GF-D8 (cell line): ENCODE results near the gene WWTR1.

Experiments
- DNase-seq: peaks from one replicate; lab custom pipeline; 2025; lab: John Stamatoyannopoulos, UW

WWTR1 gene

DNA sequence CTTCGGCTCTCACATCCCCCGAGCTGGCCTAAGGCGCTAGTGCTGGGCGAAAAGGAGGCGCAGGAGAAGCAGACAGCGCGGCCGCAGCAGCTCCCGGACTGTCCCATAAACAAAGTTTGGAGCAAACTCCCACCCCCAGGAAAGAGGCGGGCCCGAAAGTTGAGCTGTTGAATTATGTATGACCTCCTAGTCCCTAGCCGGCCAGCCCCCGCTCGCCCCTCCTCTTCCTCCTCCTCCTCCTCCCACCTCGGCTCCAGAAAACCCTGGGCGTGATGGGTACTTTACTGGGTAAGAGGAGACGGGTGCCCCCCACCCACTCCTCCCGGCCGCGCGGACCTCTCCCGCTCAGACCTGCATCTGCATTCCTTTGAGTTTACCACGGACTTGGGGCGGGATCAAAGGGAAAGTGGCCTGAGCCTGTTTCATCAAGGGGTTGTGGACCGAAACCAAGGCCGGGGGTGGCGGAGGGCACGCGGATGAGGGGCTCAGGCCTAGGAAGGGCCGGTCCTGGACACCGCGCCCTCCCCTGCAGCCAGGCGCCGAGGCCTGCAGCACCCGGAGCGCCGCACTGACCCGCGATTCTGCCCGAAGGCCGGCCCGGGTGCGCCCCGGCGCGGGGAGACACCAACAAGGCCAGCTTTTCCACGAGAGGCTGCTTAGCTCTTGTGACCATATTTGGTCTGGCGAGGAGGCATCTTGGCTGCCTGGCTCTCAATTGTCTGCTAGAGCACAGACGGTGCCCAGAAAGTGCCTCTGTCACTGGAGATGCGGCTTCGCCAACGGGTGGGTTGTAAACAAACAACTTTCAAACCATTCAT, at the start of gene WWTR1:
TSS of gene WWTR1 (minus strand) at position 100 of the 818 bp plus-strand sequence. CDS start 719 bp downstream, outside the sequence.
- no peak for DNase-seq

- DNase-seq: no peak
Measured at GRCh38 chr3:149706905-149707304, 49.1 kb upstream of the WWTR1 start.

GRCh38 chr3:149705416-149705815, 47.6 kb upstream of the WWTR1 start:
- no peak for DNase-seq

GRCh38 chr3:149703466-149703865, 45.6 kb upstream of the WWTR1 start:
- no peak for DNase-seq

DNA sequence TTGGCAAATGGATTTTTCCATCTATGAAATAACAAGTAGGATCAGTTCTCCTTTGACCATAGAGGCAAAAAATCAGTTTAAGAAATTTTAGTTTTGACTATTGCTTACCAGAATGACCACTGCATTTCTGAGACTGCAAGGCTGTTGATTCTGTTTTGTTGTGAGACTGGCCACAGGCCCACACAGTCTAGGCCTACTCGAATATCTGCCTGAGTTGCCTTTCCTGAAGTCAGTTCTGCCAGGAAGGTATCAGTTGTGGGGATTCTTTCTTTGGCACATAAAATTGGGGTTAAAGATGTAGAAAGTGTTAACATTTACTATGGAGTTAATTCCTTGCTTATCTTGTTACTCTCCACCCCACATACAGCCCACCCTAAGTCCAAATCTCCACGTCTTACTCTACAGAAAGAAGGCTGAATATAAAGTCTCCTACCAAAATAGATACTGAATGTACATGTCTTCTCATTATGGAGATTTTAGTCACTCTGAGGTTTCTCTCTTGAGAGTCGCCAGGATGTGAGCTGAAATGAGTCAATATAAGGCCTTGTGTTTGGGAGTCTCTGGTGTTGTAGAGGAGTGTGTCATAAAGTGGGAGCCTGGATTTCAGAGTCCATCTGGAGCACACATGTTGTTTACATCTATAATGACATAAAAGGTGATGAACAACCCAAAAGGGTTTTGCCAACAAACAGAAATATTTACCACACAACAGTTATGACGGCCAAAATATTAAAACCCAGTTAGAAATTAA, 45.0 kb upstream of the WWTR1 start:
- no peak for DNase-seq

DNA sequence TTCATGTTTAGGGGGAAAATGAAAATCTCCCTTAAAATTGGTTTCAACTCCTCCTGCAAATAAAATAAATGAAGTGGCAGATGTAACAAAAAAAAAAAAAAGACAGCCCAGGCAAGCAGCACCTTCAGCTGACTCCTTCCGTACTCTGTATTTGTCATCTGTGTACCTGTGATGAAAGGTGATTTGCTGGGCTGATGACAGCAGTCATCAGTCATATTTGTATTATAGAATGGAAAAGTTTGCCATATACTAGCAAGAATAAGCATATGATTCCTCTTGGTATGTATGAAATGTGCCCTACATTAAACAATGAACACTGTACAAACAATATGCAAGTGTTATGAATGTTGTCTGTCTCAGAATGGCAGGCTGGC, 44.1 kb upstream of the WWTR1 start:
- DNase-seq: no peak

- no peak for DNase-seq
Measured at GRCh38 chr3:149701206-149701976, 43.6 kb upstream of the WWTR1 start.

DNA sequence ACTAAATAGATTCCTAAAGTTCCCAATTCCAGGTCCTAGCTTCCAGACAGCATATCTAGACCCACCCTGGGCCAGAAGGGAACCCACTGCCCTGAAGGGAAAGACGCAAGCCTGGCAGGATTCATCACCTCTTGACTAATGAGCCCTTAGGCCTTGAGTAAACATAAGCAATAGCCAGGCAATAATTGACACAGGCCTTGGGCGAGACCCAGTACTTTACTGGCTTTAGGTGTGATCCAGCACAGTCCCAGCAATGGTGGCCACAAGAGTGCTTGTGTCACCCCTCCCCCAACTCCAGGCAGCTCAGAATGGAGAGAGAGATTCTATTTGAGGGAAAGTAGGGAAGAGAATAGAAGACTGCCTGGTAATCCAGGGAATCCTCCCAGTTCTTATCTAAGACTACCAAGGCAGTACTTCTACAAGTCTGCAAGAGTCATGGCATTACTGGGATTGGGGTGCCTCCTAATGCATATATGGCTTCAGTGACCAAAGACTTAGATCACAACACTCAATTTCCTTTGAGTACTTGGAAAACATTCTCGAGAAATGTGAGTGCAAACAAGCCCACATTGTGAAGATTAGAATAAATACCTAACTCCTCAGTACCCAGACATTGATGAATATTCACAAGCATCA, 30.4 kb upstream of the WWTR1 start:
- DNase-seq: no peak

GRCh38 chr3:149686996-149687395, 29.2 kb upstream of the WWTR1 start:
- DNase-seq: no peak

DNA sequence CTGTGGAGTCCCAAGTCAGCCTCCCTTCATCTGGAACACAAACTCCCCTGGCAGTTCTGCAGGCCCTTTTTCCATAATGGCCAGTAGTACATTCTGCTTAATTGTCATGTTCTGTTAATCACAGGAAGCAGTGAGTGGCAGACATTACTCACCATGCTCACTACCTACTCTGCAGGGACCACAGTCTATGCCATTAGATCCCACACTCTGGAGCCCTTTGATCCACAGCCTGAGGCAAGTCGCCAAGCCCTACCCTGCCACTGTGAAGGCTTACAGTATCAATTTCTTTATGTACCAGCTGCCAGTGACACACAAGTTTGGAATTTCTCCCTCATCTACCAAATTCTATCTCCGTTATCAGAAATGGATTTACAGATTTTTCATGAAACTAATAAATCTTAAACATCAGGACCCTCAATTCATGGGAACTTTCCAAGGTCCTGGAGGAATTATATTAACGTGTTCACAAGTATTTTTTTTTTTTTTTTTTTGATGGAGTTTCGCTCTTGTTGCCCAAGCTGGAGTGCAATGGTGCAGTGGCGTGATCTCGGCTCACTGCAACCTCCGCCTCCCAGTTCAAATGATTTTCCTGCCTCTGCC, 20.6 kb upstream of the WWTR1 start:
- no peak for DNase-seq

DNA sequence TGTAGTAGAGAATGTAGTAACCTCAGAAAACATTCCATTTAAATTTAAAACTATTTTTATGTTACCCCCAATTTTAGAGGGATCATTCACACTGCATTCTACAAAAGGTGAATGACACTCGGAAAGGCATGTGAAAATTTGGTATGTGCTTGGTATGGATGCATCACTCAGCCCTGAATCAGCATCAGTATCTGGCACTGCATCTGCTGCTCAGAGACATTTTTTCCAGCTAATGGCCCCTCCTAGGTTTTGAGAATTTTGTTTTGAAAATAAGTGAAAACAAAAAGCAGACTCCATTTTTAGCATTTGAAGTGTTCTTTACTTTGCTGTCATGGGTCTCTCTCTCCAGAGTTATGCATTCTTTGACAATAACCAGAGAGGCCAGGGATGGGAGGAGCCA, 15.6 kb upstream of the WWTR1 start:
- DNase-seq: no peak

DNA sequence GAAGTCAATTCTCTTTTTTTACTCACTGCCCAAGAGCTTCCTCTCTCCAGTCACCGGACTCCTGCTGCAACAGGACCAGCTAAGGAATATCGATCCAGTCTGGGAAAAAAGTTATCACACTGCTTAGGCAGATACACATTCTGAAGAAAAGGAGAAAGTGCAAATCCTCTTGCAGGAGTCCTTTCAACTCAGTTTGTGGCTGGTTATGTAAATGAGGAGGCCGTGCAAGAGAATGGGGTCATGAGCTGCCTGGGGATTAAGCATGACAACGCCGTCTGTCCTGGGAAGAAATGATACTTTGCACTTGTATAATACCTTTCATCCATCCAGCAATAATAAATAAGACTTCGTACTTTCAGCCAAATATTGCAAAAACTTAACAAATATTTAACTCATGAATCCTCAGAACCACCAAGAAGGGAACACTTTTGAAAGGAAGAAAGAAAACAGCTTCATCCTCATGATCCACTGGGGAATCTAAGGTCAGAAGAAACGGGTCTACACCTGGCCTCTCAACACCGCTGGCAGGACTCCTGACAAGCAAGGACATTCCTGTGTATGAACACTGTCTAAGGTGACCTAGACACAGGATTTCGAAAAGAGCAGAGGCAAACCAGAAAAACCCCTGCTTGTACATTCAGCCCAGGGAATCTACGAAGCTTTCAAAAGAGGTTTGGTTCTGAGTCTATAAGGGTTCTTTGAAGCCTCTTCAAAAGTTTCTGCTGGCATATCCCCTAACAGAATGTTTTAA, 13.1 kb upstream of the WWTR1 start:
- DNase-seq: no peak

DNA sequence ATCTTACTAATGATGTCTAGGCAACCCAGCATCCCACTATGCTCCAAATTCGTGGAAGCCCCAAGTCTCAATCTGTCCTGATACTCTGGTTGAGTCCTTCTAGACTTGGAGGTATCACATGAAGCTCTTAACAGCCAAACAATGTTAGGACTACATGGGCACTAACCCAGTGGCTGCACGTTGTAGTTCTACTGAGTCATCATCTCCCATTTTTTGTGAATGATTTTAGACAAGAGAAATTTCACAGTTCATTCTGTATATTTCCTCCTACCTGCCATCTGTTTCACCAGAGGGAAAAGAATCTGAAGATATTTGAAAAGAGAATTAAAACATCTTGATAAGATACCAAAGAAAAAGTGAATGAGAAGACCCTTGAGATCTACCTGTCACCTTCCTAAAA, 9.8 kb upstream of the WWTR1 start:
- no peak for DNase-seq

DNA sequence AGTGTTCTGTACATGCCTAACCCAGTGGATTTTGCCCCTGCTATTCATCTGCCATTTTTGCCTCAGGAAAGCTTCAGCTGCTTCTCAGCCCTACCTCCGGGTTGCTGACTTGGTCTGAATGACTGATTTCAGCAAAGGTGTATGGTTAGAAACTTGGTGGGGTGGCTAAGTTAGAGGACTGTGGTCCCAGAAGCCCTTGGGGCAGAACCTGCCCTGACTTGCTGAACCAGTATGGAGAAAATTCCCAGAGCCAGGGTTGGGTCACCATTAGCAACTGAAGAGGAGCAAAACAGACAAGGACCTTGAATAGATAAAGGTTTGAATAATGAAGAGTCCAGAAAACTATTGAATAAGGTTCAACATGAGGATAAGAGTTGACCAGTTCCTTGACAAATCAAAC, 6.1 kb upstream of the WWTR1 start:
- no peak for DNase-seq

- no peak for DNase-seq
Measured at GRCh38 chr3:149662240-149662887, 4.5 kb upstream of the WWTR1 start.

DNA sequence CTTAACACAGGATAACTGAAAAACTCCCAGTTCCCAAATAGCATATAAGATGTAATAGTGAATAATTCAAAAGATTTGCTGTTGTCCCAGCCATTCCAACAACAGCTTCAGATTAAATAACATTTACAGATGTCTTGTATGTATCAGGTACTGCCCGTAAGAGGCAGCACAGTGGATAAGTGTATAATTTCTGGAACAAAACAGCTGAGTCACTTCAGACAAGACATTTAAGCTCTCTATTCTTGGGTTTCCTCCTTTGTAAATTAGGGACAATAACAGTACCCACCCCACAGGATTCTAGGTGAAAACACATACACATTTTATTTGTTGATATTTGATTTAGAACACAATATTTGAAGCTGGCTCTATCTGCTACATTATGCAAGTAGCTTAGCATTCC, 2.6 kb upstream of the WWTR1 start:
- no peak for DNase-seq

- no peak for DNase-seq
Measured at GRCh38 chr3:149658744-149659497, 1.1 kb upstream of the WWTR1 start.

DNA sequence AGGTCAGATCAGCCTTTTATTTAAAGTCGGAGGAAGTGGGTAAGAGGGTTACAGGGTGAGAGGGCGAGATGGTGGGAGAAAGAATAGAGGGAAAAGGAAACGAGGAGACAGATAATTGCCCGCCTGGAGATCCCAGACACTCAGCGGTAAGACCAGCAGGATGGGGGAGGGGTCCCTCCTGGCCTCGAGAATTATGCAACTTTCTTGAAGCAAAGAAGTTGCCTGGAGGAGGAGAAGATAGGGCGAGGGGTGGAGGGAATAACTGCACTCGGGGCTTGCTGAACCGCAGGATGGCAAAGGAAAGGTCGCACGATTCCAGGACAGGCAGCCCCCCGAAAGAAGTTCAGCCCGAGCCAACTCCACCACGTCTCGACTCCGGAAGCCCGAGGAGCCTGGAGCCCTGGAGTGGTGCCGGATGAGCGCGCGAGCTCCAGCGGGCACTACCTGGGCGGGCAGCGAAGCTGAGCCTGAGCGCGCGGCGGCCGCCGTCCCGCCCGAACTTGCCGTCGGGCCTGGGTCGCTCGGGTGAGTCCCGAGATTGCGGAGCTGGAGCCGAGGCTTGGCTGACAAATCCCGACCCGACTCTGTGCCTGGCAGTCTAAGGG, 402 bp downstream of the WWTR1 start:
- no peak for DNase-seq

DNA sequence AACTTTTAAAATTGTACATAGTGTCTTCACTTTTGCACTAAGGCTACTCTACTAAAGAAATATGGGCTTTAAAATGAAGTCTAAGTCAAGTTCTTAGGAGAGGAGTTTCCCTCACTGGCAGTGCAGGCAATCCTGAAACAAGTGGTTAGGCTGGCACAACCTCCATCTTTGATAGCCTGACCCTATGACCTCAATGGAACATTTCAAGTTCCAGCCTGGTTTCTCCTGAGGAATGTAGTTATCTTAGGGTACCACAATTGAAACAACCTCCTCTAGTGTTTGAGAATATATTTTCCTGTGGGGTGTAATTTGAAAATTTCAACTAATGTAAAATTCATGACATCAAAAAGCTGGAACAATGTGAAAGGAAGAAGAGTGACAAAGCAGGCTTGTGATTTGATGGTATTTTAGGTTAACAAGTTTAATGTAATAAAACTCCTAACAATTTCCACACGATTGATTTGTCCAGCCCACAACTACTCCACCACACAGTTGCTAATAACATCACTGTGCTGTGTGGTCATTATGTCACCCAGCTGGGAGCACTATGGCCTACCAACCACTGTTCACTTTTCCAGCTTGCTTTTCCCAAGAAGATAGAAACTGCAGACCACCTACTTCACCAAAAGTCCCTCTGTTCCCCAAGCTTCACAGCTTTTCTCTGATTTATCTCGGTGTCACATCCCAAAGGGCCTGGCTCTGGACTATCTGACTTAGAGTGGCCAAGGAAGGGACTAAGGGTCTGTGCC, 1.8 kb downstream of the WWTR1 start:
- DNase-seq: no peak
